Breast epithelium (tissue), 3 donors: Measurements from ENCODE around the gene UNK.

Source experiments
- CTCF ChIP-seq, 3 donors: fragments of 450-650 bp; IDR thresholded peaks; one replicate each; pipeline ENCODE4 v1.5.1; 2016 to 2017; ENCODE audit warnings: antibody characterized with exemption in 3 of 3, mild to moderate bottlenecking in 3 of 3, moderate library complexity in 3 of 3
- POLR2A ChIP-seq: fragments of 450-650 bp; IDR thresholded peaks from one replicate; pipeline ENCODE4 v1.6.1; 2016; ENCODE audit warnings: antibody characterized with exemption, mild to moderate bottlenecking, moderate library complexity
- POLR2AphosphoS5 ChIP-seq, 3 donors: sonication (generic); formaldehyde crosslinking; IDR thresholded peaks; one replicate each; pipeline ENCODE4 v1.6.1; 2017; ENCODE audit warnings: antibody characterized with exemption in 3 of 3

- TF ChIP-seq CTCF (IDR thresholded peaks at IDR 0.05) = no peak
- no peak for TF ChIP-seq POLR2A
- TF ChIP-seq POLR2AphosphoS5 (IDR thresholded peaks at IDR 0.05) = no peak
These were observed 32.2 kb upstream of the UNK start for GRCh38 chr17:75752405-75752709.
